H1 (cell line): ENCODE data around the gene CARM1. TPM values are rescaled to one million over a fixed set of nuclear protein-coding genes. Genes with fewer than 3 reads are reported as not detected.

Experiments used
- ATF2 ChIP-seq: IDR thresholded peaks from 2 replicates; pipeline ENCODE4 v1.6.1; 2012; ENCODE audit warnings: low read length, inconsistent platforms
- BACH1 ChIP-seq: IDR thresholded peaks from 2 replicates; pipeline ENCODE4 v1.6.1; 2012; ENCODE audit warnings: low read length, improper control_type of control experiment
- CHD7 ChIP-seq: fragments of 300-600 bp; sonication (generic); IDR thresholded peaks from 2 replicates; pipeline ENCODE4 v1.7.1; 2012; ENCODE audit warnings: low read length, moderate library complexity, mild to moderate bottlenecking, inconsistent platforms; ENCODE audit not compliant: insufficient replicate concordance
- EGR1 ChIP-seq: IDR thresholded peaks from 2 replicates; pipeline ENCODE4 v1.6.1; 2011; ENCODE audit warnings: low read depth, low read length, borderline replicate concordance
- GTF2F1 ChIP-seq: IDR thresholded peaks from 2 replicates; pipeline ENCODE4 v1.6.1; 2012; ENCODE audit warnings: low read depth, low read length, improper control_type of control experiment, borderline replicate concordance
- MAFK ChIP-seq: IDR thresholded peaks from 2 replicates; pipeline ENCODE4 v1.6.1; 2012; ENCODE audit warnings: low read depth, mild to moderate bottlenecking, improper control_type of control experiment, low read length
- POU5F1 ChIP-seq: IDR thresholded peaks from 2 replicates; pipeline ENCODE4 v1.6.1; 2011; ENCODE audit warnings: low read depth, mild to moderate bottlenecking, low read length, moderate library complexity
- RNF2 ChIP-seq: fragments of 200-900, 300-1000 bp; sonication (generic); IDR thresholded peaks from 2 replicates; pipeline ENCODE4 v1.7.1; 2016; ENCODE audit warnings: borderline replicate concordance, low read depth, mild to moderate bottlenecking, antibody characterized with exemption, low read length; ENCODE audit not compliant: poor library complexity, severe bottlenecking; ENCODE audit errors: missing control alignments
- TAF7 ChIP-seq: optimal IDR thresholded peaks from 2 replicates; pipeline ENCODE3; 2011; ENCODE audit warnings: low read depth, mild to moderate bottlenecking, inconsistent platforms, low read length, moderate library complexity, borderline replicate concordance
- polyA plus RNA-seq, 7 experiments: library from polyadenylated mRNA; depleted of rRNA in 3 of 7; stranded (reverse) in 5 of 7; unstranded in 2 of 7; fragments of >200 nt in 5 of 7; fragments of 200-250 nt in 2 of 7; gene quantifications; 1 replicate in 5 of 7; 2 replicates in 1 of 7; 4 replicates in 1 of 7; pipeline versions ENCODE4 v1.2.1 to v1.2.3, GENCODE V29; 2011 to 2013; ENCODE audit warnings: missing spikeins in 2 of 7, mixed read lengths in 2 of 7
- total RNA-seq: library from RNA; stranded (reverse); fragmentation: NEBNext Ultra II Directional; extraction: Animal tissue kit (Norgen Biotek cat#: 25700); gene quantifications from 2 replicates; pipeline ENCODE4 v1.2.1, GENCODE V29; 2021

The CARM1 gene
- total and polyA plus RNA-seq, 2 of the 8 experiments (the other 6 are each of a cell fraction or from before 2014, with no cell fraction given): 134 to 164 TPM

- TF ChIP-seq CHD7: no peak
- no peak for TF ChIP-seq RNF2
- no peak for TF ChIP-seq GTF2F1
- no peak for TF ChIP-seq ATF2
- TF ChIP-seq BACH1: no peak
- no peak for TF ChIP-seq TAF7
- TF ChIP-seq MAFK: no peak
- TF ChIP-seq EGR1: no peak
- no peak for TF ChIP-seq POU5F1
These were observed 49.4 kb downstream of the CARM1 start (continued) for GRCh38 chr19:10920781-10921180.
